Measurements from ENCODE around the gene CCNT1. TPM values are rescaled to one million over a fixed set of nuclear protein-coding genes. Genes with fewer than 3 reads are reported as not detected.

CCNT1 gene
- total RNA-seq: 10 to 100 TPM; 18.8 to 23.7 (median 21.9) TPM
- 3.9 TPM for polyA plus RNA-seq
- long read RNA-seq, donor 1, full-length matches to known transcripts: 4 of 7 reads
- long read RNA-seq, donor 1, partial matches to known transcripts: 0 of 7 reads
- long read RNA-seq, donor 1, other reads (novel, unspliced or antisense): 3 of 7 reads
- long read RNA-seq, donor 2, full-length matches to known transcripts: 2 of 3 reads
- long read RNA-seq, donor 2, partial matches to known transcripts: 0 of 3 reads
- long read RNA-seq, donor 2, other reads (novel, unspliced or antisense): 1 of 3 reads
- long read RNA-seq, donor 3, full-length matches to known transcripts: 1 of 9 reads
- long read RNA-seq, donor 3, partial matches to known transcripts: 1 of 9 reads
- long read RNA-seq, donor 3, other reads (novel, unspliced or antisense): 7 of 9 reads
- long read RNA-seq, donor 4, full-length matches to known transcripts: 1 of 1 reads
- long read RNA-seq, donor 4, partial matches to known transcripts: 0 of 1 reads
- long read RNA-seq, donor 4, other reads (novel, unspliced or antisense): 0 of 1 reads

- DNase-seq (peak; percentile 99 to 100 (median 99)), ATAC-seq (peak; percentile 98 to 99)
- Histone ChIP-seq H3K27ac (ENCODE audit: low read length) (peak within 1 kb of the TSS; percentile 84), H3K4me1 (ENCODE audit: control insufficient read depth, insufficient read depth, low read length) (peaks cover 2% of the 10 kb centered on the region), H3K27me3 (ENCODE audit: control insufficient read depth, insufficient read depth) (no peaks in the 10 kb centered on the region), H3K9me3 (ENCODE audit: control insufficient read depth, low read length) (no peaks in the 10 kb centered on the region), H3K4me3 (ENCODE audit: low read length) (peak within 1 kb of the TSS; percentile 85)
- WGBS: under 1% methylated on average over 61 of the region's 61 CpGs
- intact Hi-C loops (cut with DNase I): no loop called here
These were observed at the start of gene CCNT1 for GRCh38 chr12:48716493-48717251. TSS of gene CCNT1 (minus strand) at chr12:48716707. CDS start at chr12:48716675, 32 bp downstream.

- Histone ChIP-seq H3K4me3 (ENCODE audit: low read length) (no peak overlapping the region), H3K27me3 (ENCODE audit: control insufficient read depth, insufficient read depth) (no peaks in the 10 kb centered on the region), H3K4me1 (ENCODE audit: control insufficient read depth, insufficient read depth, low read length) (peaks cover 7% of the 10 kb centered on the region), H3K9me3 (ENCODE audit: control insufficient read depth, low read length) (no peaks in the 10 kb centered on the region), H3K27ac (ENCODE audit: low read length) (no peak overlapping the region)
- no peak for DNase-seq
- intact Hi-C loops (cut with DNase I): no loop called here
- 57% methylated on average over 5 of the region's 5 CpGs for WGBS
- no peak for ATAC-seq
These were observed 49.3 kb upstream of the CCNT1 start for GRCh38 chr12:48765753-48766162.

GRCh38 chr12:48764521-48764920, 48.0 kb upstream of the CCNT1 start:
- Histone ChIP-seq H3K9me3 (ENCODE audit: control insufficient read depth, low read length) (no peaks in the 10 kb centered on the region), H3K4me3 (ENCODE audit: low read length) (no peak overlapping the region), H3K27me3 (ENCODE audit: control insufficient read depth, insufficient read depth) (no peaks in the 10 kb centered on the region), H3K4me1 (ENCODE audit: control insufficient read depth, insufficient read depth, low read length) (peaks cover 7% of the 10 kb centered on the region), H3K27ac (ENCODE audit: low read length) (no peak overlapping the region)
- no peak for ATAC-seq
- 68% methylated on average over 2 of the region's 2 CpGs for WGBS
- intact Hi-C loops (cut with DNase I): no loop called here
- no peak for DNase-seq

- Histone ChIP-seq H3K27ac (ENCODE audit: low read length) (no peak overlapping the region), H3K27me3 (ENCODE audit: control insufficient read depth, insufficient read depth) (no peaks in the 10 kb centered on the region), H3K4me1 (ENCODE audit: control insufficient read depth, insufficient read depth, low read length) (peaks cover 1% of the 10 kb centered on the region), H3K9me3 (ENCODE audit: control insufficient read depth, low read length) (no peaks in the 10 kb centered on the region), H3K4me3 (ENCODE audit: low read length) (no peak overlapping the region)
- ATAC-seq: no peak
- DNase-seq: no peak
- intact Hi-C loops (cut with DNase I): no loop called here
These were observed 42.2 kb upstream of the CCNT1 start for GRCh38 chr12:48758737-48759136.

GRCh38 chr12:48758186-48758585, 41.7 kb upstream of the CCNT1 start:
- no peaks in the 10 kb centered on the region for H3K27me3 ChIP-seq (ENCODE audit: control insufficient read depth, insufficient read depth)
- WGBS: 52% methylated on average over 4 of the region's 4 CpGs
- H3K27ac ChIP-seq (ENCODE audit: low read length): no peak overlapping the region
- H3K4me1 ChIP-seq (ENCODE audit: control insufficient read depth, insufficient read depth, low read length): peaks cover 1% of the 10 kb centered on the region
- no peak for ATAC-seq
- no peak for DNase-seq
- intact Hi-C loops (cut with DNase I): no loop called here
- H3K4me3 ChIP-seq (ENCODE audit: low read length): no peak overlapping the region
- H3K9me3 ChIP-seq (ENCODE audit: control insufficient read depth, low read length): no peaks in the 10 kb centered on the region

- H3K9me3 ChIP-seq (ENCODE audit: control insufficient read depth, low read length): no peaks in the 10 kb centered on the region
- WGBS: 40% methylated on average over 2 of the region's 2 CpGs
- DNase-seq (no peak), ATAC-seq (no peak)
- no peak overlapping the region for H3K27ac ChIP-seq (ENCODE audit: low read length)
- intact Hi-C loops (cut with DNase I): loop anchor here in 1 of 4 donors (5.0 kb wide), 1 partner anchor 46 kb away; no protein-coding TSS in a partner anchor
- no peak overlapping the region for H3K4me3 ChIP-seq (ENCODE audit: low read length)
- peaks cover 1% of the 10 kb centered on the region for H3K4me1 ChIP-seq (ENCODE audit: control insufficient read depth, insufficient read depth, low read length)
- H3K27me3 ChIP-seq (ENCODE audit: control insufficient read depth, insufficient read depth): no peaks in the 10 kb centered on the region
These were observed 34.4 kb upstream of the CCNT1 start for GRCh38 chr12:48750769-48751356.

- ATAC-seq (no peak), DNase-seq (no peak)
- intact Hi-C loops (cut with DNase I): loop anchor here in 1 of 4 donors (5.0 kb wide), 1 partner anchor 47 kb away; no protein-coding TSS in a partner anchor
- Histone ChIP-seq H3K4me1 (ENCODE audit: control insufficient read depth, insufficient read depth, low read length) (peaks cover 1% of the 10 kb centered on the region), H3K4me3 (ENCODE audit: low read length) (no peak overlapping the region), H3K27ac (ENCODE audit: low read length) (no peak overlapping the region), H3K9me3 (ENCODE audit: control insufficient read depth, low read length) (no peaks in the 10 kb centered on the region), H3K27me3 (ENCODE audit: control insufficient read depth, insufficient read depth) (no peaks in the 10 kb centered on the region)
- 92% methylated on average over 1 of the region's 1 CpG for WGBS
These were observed 33.7 kb upstream of the CCNT1 start for GRCh38 chr12:48750215-48750614.

- ATAC-seq (no peak), DNase-seq (no peak)
- H3K4me1 ChIP-seq (ENCODE audit: control insufficient read depth, insufficient read depth, low read length): no peaks in the 10 kb centered on the region
- 89% methylated on average over 9 of the region's 9 CpGs for WGBS
- no peaks in the 10 kb centered on the region for H3K27me3 ChIP-seq (ENCODE audit: control insufficient read depth, insufficient read depth)
- no peak overlapping the region for H3K27ac ChIP-seq (ENCODE audit: low read length)
- no peaks in the 10 kb centered on the region for H3K9me3 ChIP-seq (ENCODE audit: control insufficient read depth, low read length)
- H3K4me3 ChIP-seq (ENCODE audit: low read length): no peak overlapping the region
- intact Hi-C loops (cut with DNase I): no loop called here
These were observed 27.9 kb upstream of the CCNT1 start for GRCh38 chr12:48744251-48745008.

- H3K4me1 ChIP-seq (ENCODE audit: control insufficient read depth, insufficient read depth, low read length): no peaks in the 10 kb centered on the region
- no peaks in the 10 kb centered on the region for H3K9me3 ChIP-seq (ENCODE audit: control insufficient read depth, low read length)
- intact Hi-C loops (cut with DNase I): no loop called here
- WGBS: 34% methylated on average over 5 of the region's 5 CpGs
- no peak overlapping the region for H3K27ac ChIP-seq (ENCODE audit: low read length)
- no peak for DNase-seq
- no peaks in the 10 kb centered on the region for H3K27me3 ChIP-seq (ENCODE audit: control insufficient read depth, insufficient read depth)
- ATAC-seq: no peak
- no peak overlapping the region for H3K4me3 ChIP-seq (ENCODE audit: low read length)
These were observed 23.2 kb upstream of the CCNT1 start for GRCh38 chr12:48739618-48740269.

- no peak for ATAC-seq
- Histone ChIP-seq H3K27ac (ENCODE audit: low read length) (no peak overlapping the region), H3K27me3 (ENCODE audit: control insufficient read depth, insufficient read depth) (no peaks in the 10 kb centered on the region), H3K4me1 (ENCODE audit: control insufficient read depth, insufficient read depth, low read length) (no peaks in the 10 kb centered on the region), H3K4me3 (ENCODE audit: low read length) (no peak overlapping the region), H3K9me3 (ENCODE audit: control insufficient read depth, low read length) (no peaks in the 10 kb centered on the region)
- intact Hi-C loops (cut with DNase I): no loop called here
- 38% methylated on average over 1 of the region's 1 CpG for WGBS
- no peak for DNase-seq
These were observed 19.9 kb upstream of the CCNT1 start for GRCh38 chr12:48736456-48736855.

All from right cardiac atrium (tissue), 5 donors.